HG03439 (cell line): Measurements from ENCODE around the gene IL11.

Experiments
- ATAC-seq: cut with Tn5 transposase; IDR thresholded peaks from one replicate; pipeline ENCODE4 v1.9.1; 2021; ENCODE audit warnings: mild to moderate bottlenecking, moderate library complexity; ENCODE audit not compliant: unreplicated experiment

IL11 gene

DNA sequence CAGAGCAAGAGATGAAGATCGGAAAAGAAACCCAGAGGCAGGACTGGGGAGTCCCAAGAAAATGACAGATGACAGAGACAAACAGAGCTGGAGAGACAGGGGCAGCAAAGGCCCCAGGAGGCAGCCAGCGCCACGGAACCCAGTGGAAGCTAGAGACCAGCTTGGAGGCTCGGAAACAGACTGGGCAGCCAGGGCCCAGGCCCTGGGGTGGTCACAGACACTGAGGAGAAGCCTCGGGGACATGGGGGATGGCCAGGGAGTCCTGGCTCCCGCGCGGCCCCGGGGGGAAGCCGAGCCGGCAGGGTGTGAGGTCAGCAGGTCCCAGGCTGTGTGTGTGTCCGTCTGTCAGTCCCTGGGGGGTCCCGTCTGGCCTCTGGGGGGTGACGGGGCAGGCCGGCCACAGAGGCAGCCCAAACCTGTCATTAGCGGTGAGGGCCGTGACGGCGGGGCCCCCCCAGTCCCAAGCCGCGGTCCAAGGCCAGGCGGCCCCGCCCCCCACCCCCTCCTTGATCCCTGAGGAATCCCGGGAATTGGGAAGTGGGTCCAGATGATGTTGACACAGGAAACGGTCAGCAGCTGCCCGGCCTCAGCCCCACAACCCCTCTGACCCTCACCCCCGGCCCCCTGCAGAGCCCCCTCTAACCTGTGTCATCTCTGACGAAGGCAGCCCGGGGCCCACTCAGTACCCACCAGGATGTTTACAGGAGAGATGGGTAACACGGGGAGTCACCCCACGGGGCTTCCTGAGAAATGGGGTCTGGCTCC is 3.9 kb upstream of the IL11 start:
- no peak for ATAC-seq

DNA sequence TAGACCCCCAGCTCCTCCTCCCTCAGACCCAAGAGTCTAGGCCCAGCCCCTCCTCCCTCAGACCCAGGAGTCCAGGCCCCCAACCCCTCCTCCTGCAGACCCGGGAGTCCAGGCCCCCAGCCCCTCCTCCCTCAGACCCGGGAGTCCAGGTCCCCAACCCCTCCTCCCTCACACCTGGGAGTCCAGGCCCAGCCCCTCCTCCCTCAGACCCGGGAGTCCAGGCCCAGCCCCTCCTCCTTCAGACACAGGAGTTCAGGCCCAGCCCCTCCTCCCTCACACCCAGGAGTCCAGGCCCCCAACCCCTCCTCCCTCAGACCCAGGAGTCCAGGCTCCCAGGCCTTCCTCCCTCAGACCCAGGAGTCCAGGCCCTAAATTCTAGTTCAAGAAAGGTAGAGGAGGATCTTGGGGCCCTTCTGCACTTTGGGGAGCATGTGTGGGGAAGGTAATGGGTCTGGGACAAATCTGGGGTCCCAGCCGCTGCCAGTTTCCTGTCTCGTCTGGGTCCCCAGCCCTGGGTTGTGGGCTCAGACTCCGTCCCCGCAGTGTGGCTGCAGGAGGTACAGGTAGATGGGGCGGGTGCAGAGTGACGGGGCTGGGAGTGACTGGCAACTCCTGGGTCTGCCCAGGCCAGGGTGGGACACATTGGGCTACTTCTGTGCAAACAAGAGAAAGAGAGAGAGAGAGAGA is 3.2 kb upstream of the IL11 start:
- no peak for ATAC-seq

DNA sequence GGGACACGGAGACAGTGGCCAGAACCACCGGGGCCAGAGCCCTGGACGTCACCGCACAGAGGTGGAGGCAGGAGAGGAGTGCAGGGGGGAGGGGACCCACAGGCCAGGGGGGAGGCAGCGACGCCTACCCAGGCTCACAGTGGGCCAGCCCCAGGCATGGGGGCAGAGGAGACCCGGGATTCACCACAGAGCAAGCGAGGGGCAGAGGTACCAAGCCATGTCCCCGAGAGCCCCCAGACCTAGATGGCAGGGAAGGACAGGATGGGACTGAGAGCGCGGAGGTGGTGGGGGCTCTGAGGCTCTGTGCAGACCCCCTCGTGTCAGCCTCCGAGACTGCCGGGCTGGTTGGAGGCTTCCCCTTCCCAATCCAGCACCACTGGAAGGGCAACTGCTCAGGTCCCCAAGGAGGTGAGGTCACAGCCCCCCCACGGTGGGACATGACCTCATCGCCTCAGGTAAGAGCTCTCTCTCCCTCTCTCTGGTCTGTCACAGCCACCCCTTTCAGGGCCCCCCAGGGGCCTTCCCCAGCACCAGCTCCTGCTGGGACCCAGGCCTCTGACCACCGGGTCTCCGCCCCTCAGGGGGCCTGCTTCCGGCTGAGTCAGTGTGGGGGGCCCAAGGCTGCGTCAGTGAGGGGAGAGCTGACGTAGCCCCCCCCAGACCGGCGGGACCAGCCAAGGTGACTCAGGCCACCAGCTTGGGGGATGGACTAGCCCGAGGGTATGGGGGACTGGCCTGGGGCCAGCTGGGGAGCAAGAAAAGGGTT is 2.2 kb upstream of the IL11 start:
- ATAC-seq = no peak

DNA sequence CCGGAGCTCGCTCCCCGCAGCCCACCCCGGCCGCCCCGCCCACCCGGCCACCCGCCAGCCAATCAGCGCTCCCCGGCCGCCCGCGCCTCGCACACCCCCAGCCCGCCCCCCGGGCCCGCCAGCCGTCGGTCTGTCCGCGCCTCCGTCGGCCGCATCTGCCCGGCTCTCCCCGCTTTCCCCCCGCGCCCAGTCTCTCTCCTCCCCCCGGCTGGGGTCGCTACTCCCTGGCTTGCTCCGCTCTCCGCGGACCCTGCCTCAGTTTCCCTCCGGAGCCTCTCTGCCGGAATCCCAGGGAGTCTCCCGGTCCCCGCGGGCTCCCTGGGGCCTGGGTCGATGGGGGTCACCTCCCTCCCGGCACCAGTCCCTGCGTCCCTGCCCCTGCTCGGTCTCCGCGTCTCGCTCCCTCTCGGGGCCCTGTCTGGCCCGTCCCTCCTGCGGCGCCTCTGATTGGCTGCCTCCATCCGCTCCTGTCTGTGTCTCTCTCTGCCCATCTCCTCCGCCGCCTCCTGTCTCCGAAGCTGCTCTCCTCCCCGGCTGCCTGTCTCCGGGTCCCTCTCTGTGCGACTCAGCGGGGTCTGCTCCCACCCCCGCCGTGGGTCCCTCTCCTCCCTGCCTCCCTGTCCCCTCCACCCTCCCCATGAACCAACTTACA is 484 bp downstream of the IL11 start:
- no peak for ATAC-seq

DNA sequence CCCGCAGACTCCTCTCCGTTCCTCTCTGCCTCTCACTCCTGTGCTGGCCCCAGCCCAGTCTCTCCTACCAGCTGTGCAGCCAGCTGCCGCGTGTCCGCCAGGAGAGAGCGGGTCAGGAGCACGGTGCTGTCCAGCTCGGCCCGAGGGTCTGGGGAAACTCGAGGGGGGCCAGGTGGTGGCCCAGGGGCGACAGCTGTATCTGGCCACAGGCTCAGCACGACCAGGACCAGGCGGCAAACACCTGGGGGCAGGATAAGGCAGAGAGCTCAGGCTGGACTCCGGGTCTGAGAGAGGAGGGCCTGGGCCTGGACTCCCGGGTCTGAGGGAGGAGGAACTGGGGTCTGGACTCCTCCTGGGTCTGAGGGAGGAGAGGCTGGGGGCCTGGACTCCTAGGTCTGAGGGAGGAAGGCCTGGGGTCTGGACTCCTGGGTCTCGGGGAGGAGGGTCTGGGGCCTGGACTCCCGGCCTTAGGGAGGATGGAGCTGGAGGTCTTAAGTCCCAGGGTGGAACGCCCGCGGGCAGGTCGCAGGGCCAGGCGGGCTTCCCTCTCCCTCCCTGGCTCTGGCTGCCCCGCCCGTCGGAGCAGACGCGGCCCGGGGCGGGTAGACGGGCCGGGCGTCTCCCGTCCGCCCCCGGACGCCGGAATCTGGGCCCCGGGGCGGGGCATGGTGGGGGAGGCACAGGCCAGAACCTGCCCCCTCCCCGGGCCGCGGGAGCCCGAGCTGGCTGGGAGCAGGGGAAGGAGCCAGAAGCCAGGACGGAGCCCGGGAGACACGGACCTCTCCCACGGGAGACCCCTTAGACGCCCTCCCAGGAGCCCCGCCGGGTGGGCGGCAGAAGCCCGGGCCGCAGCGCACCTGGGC is 1.3 kb downstream of the IL11 start:
- ATAC-seq = no peak

DNA sequence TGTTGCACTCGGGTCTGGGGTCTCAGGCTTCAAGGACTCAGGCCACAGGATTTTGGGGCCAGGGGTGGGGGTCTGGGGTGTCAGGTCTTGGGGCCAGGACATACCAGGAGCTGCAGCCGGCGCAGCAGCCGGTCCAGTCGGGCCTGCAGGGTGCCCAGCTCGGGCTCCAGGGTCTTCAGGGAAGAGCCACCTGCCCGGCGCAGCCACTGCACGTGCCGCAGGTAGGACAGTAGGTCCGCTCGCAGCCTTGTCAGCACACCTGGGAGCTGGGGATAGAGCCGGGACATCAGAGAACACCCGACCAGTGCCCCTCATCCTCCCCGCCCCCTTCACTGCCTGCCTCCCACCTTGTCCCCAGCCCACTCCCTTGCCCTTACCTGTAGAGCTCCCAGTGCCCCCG is 2.2 kb downstream of the IL11 start:
- ATAC-seq = no peak

DNA sequence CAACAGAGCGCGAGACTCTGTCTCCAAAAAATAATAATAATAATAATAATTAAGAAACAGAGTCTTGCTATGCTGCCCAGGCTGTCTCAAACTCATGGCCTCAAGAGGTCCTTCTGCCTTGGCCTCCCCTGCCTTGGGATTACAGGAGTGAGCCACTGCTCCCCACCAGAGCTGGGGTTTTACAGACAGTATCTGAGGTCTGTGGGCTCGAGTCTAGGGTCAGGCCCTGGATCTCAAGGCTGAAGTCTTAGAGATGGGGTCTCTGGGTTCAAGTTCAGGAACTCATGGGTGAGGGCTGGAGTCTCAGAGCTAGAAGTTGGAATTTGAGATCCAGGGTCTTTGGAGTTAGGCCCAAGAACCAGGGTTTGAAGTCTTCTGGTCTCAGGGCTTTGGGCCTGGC is 3.5 kb downstream of the IL11 start:
- no peak for ATAC-seq

DNA sequence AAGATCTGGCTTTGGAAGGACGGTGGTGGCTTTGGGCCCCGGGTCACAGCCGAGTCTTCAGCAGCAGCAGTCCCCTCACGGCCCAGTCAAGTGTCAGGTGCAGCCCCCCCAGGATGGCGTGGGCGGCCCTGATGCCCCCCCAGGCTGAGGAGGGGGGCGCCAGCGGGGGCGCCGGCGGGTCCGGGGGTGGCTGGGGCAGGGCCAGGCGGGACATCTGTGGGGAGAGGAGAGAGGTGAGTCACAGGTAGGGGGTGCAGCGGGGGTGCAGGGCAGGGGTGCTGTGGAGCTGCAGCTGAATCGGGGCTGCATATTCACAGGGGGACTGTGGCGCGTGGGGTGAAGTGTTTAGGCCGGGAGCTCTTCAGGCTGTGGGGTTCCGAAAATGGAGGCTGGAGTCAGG is 4.3 kb downstream of the IL11 start:
- ATAC-seq = no peak

DNA sequence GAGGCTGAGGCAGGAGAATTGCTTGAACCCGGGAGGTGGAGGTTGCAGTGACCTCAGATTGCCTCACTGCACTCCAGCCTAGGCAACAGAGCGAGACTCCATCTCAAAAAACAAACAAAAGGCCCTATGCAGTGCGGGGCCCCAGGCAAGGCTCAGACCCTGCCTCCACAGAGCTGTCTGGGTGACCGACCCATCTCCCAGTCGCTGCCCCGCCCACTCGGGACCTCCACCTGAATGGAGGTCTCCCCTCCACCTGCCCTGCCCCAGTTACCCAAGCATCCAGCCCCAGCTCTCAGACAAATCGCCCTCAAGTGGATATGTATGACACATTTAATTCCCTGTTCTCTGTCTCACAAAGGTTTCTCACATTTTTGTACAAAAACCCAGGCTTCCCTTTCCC is 5.0 kb downstream of the IL11 start:
- no peak for ATAC-seq

DNA sequence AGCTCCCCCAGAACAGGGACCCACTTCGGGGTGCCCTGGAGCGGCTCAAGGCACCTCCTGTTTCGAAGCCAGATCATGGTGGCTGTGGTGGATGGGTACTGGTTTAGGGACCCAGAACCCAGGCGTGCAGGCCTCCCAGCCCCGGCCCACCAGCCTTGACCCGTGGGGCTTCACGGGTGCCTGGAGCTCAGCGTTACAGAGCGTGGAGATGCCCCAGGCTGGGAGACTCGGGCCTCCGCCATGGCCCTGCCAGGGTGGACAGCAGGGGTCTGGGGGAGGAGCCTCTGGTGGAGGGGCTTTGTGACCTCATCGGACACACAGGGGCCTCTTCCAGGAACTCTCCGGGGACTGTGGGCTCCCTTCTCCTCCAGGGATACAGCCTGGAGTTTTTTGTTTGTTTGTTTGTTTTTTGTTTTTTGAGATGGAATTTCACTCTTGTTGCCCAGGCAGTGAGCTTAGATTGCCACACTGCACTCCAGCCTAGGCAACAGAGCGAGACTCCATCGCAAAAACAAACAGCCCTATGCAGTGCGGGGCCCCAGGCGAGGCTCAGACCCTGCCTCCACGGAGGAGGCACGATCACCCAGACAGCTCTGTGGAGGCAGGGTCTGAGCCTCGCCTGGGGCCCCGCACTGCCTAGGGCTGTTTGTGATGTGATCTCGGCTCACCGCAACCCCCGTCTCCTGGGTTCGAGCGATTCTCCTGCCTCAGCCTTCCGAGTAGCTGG is 7.1 kb downstream of the IL11 start, which contains the start of gene GARIN5B:
TSS of gene GARIN5B (minus strand) at position 271 of the 727 bp plus-strand sequence. CDS start at position 77, 194 bp downstream.
- ATAC-seq = no peak

DNA sequence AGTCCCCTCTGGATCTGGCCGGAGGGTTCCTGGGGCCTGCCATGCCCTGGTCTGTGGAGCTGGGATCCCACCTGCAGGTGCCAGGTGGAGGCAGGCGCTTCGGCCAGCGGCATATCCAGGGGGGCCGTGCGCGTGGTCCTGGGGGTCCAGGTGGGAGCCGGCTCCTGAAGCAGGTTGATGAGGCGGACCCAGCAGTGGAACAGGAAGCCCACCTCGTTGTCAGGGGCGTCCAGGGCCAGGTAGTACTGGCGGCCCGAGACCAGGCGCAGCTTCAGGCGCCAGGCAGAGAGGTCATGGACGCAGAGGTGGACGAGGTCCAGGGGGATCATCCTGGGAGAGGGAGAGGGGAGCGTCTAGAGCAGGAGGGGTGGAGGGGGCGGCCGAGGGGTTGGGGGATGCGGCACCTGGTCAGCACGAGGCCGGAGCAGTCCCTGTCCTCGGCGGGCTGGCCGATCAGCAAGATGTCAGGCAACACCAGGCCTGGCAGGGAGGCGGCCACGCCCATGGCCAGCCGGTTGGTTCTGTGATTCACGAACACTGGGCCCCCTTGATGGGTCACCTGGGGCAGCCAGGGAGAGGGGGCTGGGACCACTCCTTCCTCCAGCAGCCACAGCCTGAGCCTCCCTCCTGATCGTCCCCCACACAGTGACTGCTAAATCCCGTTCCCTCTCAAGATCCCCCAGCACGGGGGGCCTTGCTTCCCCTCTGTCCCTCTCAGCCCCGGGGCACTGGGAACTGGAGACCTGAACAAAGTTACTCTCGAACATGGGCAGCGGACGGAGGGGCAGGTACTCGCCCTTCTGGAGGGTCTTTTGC is 7.9 kb downstream of the IL11 start:
- ATAC-seq = no peak

DNA sequence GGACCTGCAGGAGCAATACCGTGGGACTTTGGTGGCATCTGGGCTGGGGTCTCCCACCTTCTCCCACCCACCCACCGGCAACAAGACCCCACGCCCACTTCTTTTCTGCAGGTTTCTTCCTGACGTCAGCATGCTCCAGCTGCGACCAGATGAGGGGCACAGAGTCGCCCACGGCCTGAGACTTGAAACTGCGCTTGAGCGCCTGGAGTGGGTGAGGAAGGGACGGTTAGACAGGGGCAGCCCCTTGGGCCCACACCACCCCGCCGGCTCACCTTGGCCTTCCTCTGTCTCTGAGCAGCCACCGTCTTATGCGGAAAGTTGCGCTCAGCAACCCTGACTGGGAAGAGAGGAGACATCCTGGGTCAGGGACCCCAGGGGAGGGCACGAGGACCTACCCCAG is 9.4 kb downstream of the IL11 start:
- ATAC-seq = no peak

DNA sequence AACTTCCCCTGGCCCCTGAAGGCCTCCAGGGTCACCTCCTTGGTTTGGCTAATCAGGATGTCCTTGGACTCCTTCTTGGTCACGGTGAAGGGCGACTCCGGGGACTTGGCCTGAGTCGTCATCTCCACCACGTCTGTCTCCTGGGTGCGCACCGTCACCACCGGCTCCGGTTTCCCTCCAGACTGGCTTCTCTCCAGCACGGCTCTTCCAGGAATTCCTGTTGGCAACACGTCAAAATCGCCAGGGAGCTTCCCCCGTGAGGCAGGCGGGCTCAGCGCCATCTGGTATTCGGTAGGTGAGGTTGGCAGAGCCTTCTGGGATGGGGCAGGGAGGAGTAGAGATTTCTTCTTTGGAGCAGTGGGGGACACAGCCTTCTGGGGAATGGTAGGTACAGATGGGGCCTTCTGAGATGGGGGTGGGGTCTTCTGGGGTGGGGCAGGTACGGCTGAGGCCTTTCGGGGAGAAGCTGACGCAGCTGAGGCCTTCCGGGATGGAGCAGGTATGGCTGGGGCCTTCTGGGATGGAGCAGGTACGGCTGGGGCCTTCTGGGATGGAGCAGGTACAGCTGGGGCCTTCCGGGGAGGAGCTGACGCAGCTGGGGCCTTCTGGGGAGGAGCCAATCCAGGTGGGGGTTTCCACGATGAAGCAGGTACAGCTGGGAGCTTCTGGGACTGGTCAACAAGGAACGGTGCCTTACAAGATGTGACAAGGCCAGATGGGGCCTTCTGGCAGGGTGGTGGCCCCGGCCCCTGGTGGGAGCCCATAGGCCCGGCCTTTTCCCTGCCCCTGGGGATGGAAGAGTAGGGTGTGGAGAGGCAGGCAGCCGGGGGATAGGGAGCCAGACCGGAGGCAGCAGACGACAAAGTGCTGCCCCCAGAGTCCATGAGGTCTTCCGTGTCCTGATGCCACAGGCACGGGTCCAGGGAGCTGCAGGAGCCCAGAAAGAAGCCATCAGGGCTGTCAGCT is 11.0 kb downstream of the IL11 start:
- ATAC-seq = no peak

DNA sequence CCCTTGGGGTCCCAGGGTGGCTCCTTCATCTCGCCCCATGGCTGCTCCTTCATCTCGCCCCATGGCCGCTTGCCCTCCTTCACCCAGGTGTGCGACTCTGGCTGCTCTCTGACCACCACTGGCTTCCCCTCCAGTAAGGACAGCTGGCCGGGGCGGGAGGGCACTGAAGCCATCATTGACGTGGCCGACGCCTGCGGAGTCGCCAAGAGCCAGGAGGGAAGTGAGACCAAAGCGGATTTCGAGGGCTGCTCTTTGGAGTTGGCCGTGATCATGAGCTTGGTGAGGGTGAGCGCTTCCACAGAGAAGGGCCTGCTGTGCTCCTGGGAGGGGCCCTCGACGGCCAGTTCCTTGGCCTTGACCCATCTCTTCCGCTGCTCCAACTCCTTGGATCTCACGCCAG is 11.8 kb downstream of the IL11 start:
- ATAC-seq = no peak

DNA sequence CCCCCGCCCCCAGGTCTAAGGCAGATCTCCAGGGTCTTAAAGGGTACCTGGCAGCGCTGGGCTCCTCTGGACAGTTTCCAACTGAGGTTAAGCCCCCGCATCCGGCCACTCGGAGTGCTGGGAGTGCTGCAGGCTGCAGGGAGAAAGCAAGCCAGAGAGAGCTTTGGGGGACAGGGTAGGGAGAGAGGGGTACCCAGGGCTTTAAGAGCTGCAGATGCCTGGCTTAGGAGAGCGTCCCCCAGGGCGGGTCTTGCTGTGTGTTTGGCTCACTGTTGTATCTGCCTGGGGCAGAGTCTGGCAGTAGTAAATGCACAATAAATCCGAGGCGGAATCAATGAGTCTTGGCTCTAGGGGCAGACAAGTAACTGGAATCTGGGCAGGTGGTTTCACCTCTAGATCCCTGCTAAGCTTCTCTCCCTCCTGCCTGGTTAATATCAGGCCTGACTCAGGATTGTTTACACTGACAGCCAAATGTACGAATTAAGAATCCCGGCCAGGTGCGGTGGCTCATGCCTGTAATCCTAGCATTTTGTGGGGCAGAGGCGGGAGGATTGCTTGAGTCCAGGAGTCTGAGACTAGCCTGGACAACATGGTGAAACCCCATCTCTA is 14.9 kb downstream of the IL11 start:
- ATAC-seq = no peak

DNA sequence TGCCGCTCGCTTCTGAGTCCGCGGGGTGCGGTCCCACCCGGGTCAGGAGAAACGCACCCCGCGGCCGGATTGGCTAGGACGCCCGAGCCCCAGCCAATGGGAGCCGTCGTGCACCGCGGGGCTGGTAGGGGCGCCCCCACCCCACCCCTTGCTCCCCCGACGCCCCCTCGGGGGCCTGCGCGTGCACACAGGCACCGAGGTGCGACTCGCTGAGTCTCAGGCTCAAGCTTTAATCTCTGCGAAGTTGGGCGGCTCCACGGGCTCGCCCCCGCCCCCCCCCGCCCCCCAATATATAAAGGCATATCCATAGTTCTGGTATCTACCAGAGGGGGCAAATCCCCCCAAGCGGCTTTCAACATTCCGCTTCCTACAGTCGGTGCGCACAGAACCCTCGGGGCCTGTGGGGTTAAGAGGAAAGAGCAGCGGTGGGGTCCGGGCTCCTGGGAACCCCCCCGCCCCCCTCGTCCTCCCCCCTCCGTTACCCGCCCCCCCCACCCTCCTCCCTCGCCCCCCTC is 15.5 kb downstream of the IL11 start, which contains the start of gene COX6B2:
TSS of gene COX6B2 (minus strand) at position 22 of the 515 bp plus-strand sequence. CDS start 198 bp downstream, outside the sequence.
- ATAC-seq = no peak
